H9 (cell line): ENCODE results near the gene HOXC10. TPM values are rescaled to one million over a fixed set of nuclear protein-coding genes. Genes with fewer than 3 reads are reported as not detected.

ENCODE experiments used
- DNase-seq: peaks from one replicate; pipeline ENCODE4 v3.0.0-alpha.2; 2017
- H2AFZ ChIP-seq: one replicate; pipeline ENCODE4 v1.6.1; 2013; ENCODE audit warnings: mild to moderate bottlenecking, low read length, control low read depth, moderate library complexity
- H2AK5ac ChIP-seq: 2 replicates; pipeline ENCODE4 v1.6.1; 2013; ENCODE audit warnings: low read length, control low read depth, mixed read lengths; ENCODE audit not compliant: insufficient read length
- H2BK120ac ChIP-seq: one replicate; pipeline ENCODE4 v1.6.1; 2013; ENCODE audit warnings: low read depth, mild to moderate bottlenecking, low read length, control low read depth, inconsistent platforms; ENCODE audit not compliant: poor library complexity, severe bottlenecking
- H2BK12ac ChIP-seq: 2 replicates; pipeline ENCODE4 v1.6.1; 2013; ENCODE audit warnings: low read length, control low read depth, mixed read lengths, low read depth; ENCODE audit not compliant: insufficient read length
- H2BK15ac ChIP-seq: 2 replicates; pipeline ENCODE4 v1.6.1; 2013; ENCODE audit warnings: low read depth, low read length, control low read depth
- H2BK20ac ChIP-seq: one replicate; pipeline ENCODE4 v1.6.1; 2013; ENCODE audit warnings: low read depth, mild to moderate bottlenecking, low read length, control low read depth, inconsistent platforms; ENCODE audit not compliant: poor library complexity, severe bottlenecking
- H2BK5ac ChIP-seq: 2 replicates; pipeline ENCODE4 v1.6.1; 2013; ENCODE audit warnings: low read length, control low read depth, mixed read lengths; ENCODE audit not compliant: insufficient read length
- H3K14ac ChIP-seq: 2 replicates; pipeline ENCODE4 v1.6.1; 2013; ENCODE audit warnings: low read length, control low read depth; ENCODE audit not compliant: insufficient read depth
- H3K18ac ChIP-seq: 2 replicates; pipeline ENCODE4 v1.6.1; 2013; ENCODE audit warnings: low read depth, mild to moderate bottlenecking, mixed read lengths, low read length, control low read depth; ENCODE audit not compliant: insufficient read length
- H3K23ac ChIP-seq: 2 replicates; pipeline ENCODE4 v1.6.1; 2013; ENCODE audit warnings: low read length, control low read depth, mixed read lengths, low read depth; ENCODE audit not compliant: insufficient read length
- H3K23me2 ChIP-seq: 2 replicates; pipeline ENCODE4 v1.6.1; 2013; ENCODE audit warnings: low read depth, mild to moderate bottlenecking, mixed read lengths, low read length, control low read depth; ENCODE audit not compliant: insufficient read length, poor library complexity, severe bottlenecking
- H3K27ac ChIP-seq: 2 replicates; pipeline ENCODE4 v1.5.1; 2013; ENCODE audit warnings: low read length, control low read depth, mixed read lengths, low read depth; ENCODE audit not compliant: insufficient read length
- H3K27me3 ChIP-seq: 2 replicates; pipeline ENCODE4 v1.6.1; 2013; ENCODE audit warnings: low read length, control low read depth, inconsistent platforms; ENCODE audit not compliant: insufficient read depth
- H3K4ac ChIP-seq: 2 replicates; pipeline ENCODE4 v1.6.1; 2013; ENCODE audit warnings: low read depth, mild to moderate bottlenecking, control low read depth, inconsistent platforms, low read length, moderate library complexity
- H3K4me1 ChIP-seq: 2 replicates; pipeline ENCODE4 v1.6.1; 2013; ENCODE audit warnings: low read length, control low read depth, inconsistent platforms; ENCODE audit not compliant: insufficient read depth
- H3K4me2 ChIP-seq: 2 replicates; pipeline ENCODE4 v1.6.1; 2013; ENCODE audit warnings: low read length, control low read depth, mixed read lengths; ENCODE audit not compliant: insufficient read length, insufficient read depth
- H3K56ac ChIP-seq: 2 replicates; pipeline ENCODE4 v1.6.1; 2013; ENCODE audit warnings: low read depth, mild to moderate bottlenecking, mixed read lengths, low read length, control low read depth; ENCODE audit not compliant: insufficient read length
- H3K79me1 ChIP-seq: 2 replicates; pipeline ENCODE4 v1.6.1; 2013; ENCODE audit warnings: low read depth, mild to moderate bottlenecking, moderate library complexity, low read length, control low read depth, inconsistent platforms; ENCODE audit not compliant: insufficient read depth, poor library complexity, severe bottlenecking
- H3K79me2 ChIP-seq: 2 replicates; pipeline ENCODE4 v1.6.1; 2013; ENCODE audit warnings: low read length, control low read depth, inconsistent platforms; ENCODE audit not compliant: insufficient read depth
- H3K9ac ChIP-seq: 2 replicates; pipeline ENCODE4 v1.6.1; 2013; ENCODE audit warnings: low read length, control low read depth, mixed read lengths; ENCODE audit not compliant: insufficient read length; ENCODE audit errors: extremely low read depth
- H3K9me3 ChIP-seq: one replicate; pipeline ENCODE4 v1.6.1; 2013; ENCODE audit warnings: low read depth, low read length, inconsistent platforms; ENCODE audit not compliant: control insufficient read depth
- H3T11ph ChIP-seq: one replicate; pipeline ENCODE4 v1.6.1; 2013; ENCODE audit warnings: mild to moderate bottlenecking, low read length, control low read depth, inconsistent platforms
- H4K20me1 ChIP-seq: one replicate; pipeline ENCODE4 v1.6.1; 2013; ENCODE audit not compliant: control insufficient read depth, insufficient read length, insufficient read depth
- H4K5ac ChIP-seq: 2 replicates; pipeline ENCODE4 v1.6.1; 2013; ENCODE audit warnings: low read depth, mild to moderate bottlenecking, mixed read lengths, low read length, control low read depth; ENCODE audit not compliant: insufficient read length
- H4K8ac ChIP-seq: replicated peaks from 2 replicates; pipeline ENCODE4 v1.6.1; 2013; ENCODE audit warnings: low read length, control low read depth, mixed read lengths, low read depth; ENCODE audit not compliant: insufficient read length
- H4K91ac ChIP-seq: 2 replicates; pipeline ENCODE4 v1.6.1; 2013; ENCODE audit warnings: low read depth, mild to moderate bottlenecking, moderate library complexity, mixed read lengths, low read length, control low read depth; ENCODE audit not compliant: insufficient read length
- H3K27ac Mint-ChIP-seq, 3 experiments: 2 replicates in 2 of 3; 3 replicates in 1 of 3; pipeline ENCODE4 v1.8.0; 2020 to 2021; ENCODE audit warnings: mixed read lengths in 3 of 3, mild to moderate bottlenecking in 1 of 3, moderate library complexity in 1 of 3
- H3K27me3 Mint-ChIP-seq: 2 replicates; pipeline ENCODE4 v1.8.0; 2021; ENCODE audit warnings: low read depth, mild to moderate bottlenecking, moderate library complexity, mixed read lengths
- H3K36me3 Mint-ChIP-seq, 3 experiments: 2 replicates in 2 of 3; 3 replicates in 1 of 3; pipeline ENCODE4 v1.8.0; 2020 to 2021; ENCODE audit warnings: low read depth in 3 of 3, mixed read lengths in 3 of 3; ENCODE audit not compliant: insufficient read depth in 1 of 3
- H3K4me1 Mint-ChIP-seq, 2 experiments: 2 replicates each; pipeline ENCODE4 v1.8.0; 2020; ENCODE audit warnings: mixed read lengths in 2 of 2
- H3K4me3 Mint-ChIP-seq, 2 experiments: 2 replicates in 1 of 2; 3 replicates in 1 of 2; pipeline ENCODE4 v1.8.0; 2020 to 2021; ENCODE audit warnings: mild to moderate bottlenecking in 2 of 2, mixed read lengths in 2 of 2, moderate library complexity in 1 of 2
- H3K9me3 Mint-ChIP-seq, 2 experiments: 2 replicates in 1 of 2; 3 replicates in 1 of 2; pipeline ENCODE4 v1.8.0; 2020; ENCODE audit warnings: mild to moderate bottlenecking in 2 of 2, mixed read lengths in 2 of 2, moderate library complexity in 1 of 2
- CTCF ChIP-seq: fragments of 200-600 bp; sonication (generic); conservative IDR thresholded peaks from 3 replicates; pipeline ENCODE4 v1.8.0; 2021; ENCODE audit warnings: antibody characterized with exemption, mild to moderate bottlenecking
- WGBS: extraction: QIAGEN DNeasy Blood & Tissue Kit; methylation state at CpG from one replicate; pipeline ENCODE4 v1.1.7; 2013; ENCODE audit warnings: missing lambda C conversion rate, low lambda C conversion rate, mixed read lengths; ENCODE audit not compliant: insufficient read length; ENCODE audit errors: extremely low coverage; 5-methylcytosine and 5-hydroxymethylcytosine counted together
- total RNA-seq: library from RNA; stranded (reverse); gene quantifications from 2 replicates; pipeline ENCODE4 v1.2.1, GENCODE V29; 2021

The HOXC10 gene
- total RNA-seq, 1 experiment from 2014 or later = not detected

- H3K4me3 Mint-ChIP-seq = peak overlapping the region in 1 of 2 experiments; percentile 59; a peak in 1 of 5 replicates
- H4K8ac ChIP-seq = no peak overlapping the region
- H2BK5ac ChIP-seq = no peak overlapping the region
- H2AFZ ChIP-seq = no peak overlapping the region
- H3K18ac ChIP-seq = no peak overlapping the region
- no peaks in the 10 kb centered on the region for H4K20me1 ChIP-seq
- no peak for TF ChIP-seq CTCF
- H4K5ac ChIP-seq = no peak overlapping the region
- H3T11ph ChIP-seq = no peak overlapping the region
- no peak for DNase-seq
- peaks cover 2 to 16% of the 10 kb centered on the region in 2 experiments; a peak in 2 of 5 replicates for H3K9me3 Mint-ChIP-seq
- no peak overlapping the region for H2BK12ac ChIP-seq
- peaks cover 100% of the 10 kb centered on the region for H3K27me3 Mint-ChIP-seq
- no peaks in the 10 kb centered on the region for H3K9me3 ChIP-seq
- no peaks in the 10 kb centered on the region for H3K79me1 ChIP-seq
- no peak overlapping the region for H4K91ac ChIP-seq
- no peaks in the 10 kb centered on the region for H3K79me2 ChIP-seq
- H3K4me1 ChIP-seq = no peaks in the 10 kb centered on the region
- no peak overlapping the region for H3K56ac ChIP-seq
- no CpG with 5 or more reads among the region's 36 CpGs for WGBS
- H3K27ac ChIP-seq = no peak overlapping the region
- H3K4me1 Mint-ChIP-seq = peaks cover 8 to 12% of the 10 kb centered on the region in 2 experiments; a peak in 3 of 4 replicates
- no peak overlapping the region for H2BK15ac ChIP-seq
- no peak overlapping the region for H2AK5ac ChIP-seq
- H3K4me2 ChIP-seq = peak overlapping the region; percentile 0
- peaks cover 95% of the 10 kb centered on the region for H3K27me3 ChIP-seq
- H2BK20ac ChIP-seq = no peak overlapping the region
- no peak overlapping the region for H3K23ac ChIP-seq
- H3K36me3 Mint-ChIP-seq = peaks cover 0 to 1% (median 0%) of the 10 kb centered on the region in 3 experiments; a peak in 1 of 7 replicates
- no peak overlapping the region for H3K9ac ChIP-seq
- H2BK120ac ChIP-seq = no peak overlapping the region
- H3K14ac ChIP-seq = no peak overlapping the region
- no peaks in the 10 kb centered on the region for H3K23me2 ChIP-seq
- H3K4ac ChIP-seq = no peak overlapping the region
- H3K27ac Mint-ChIP-seq = no peak overlapping the region
These were observed 18.4 kb upstream of the HOXC10 start for GRCh38 chr12:53966385-53967133.
